OCI-LY1 (cell line): ENCODE results near the gene PLCB4.

Experiments
- EZH2 ChIP-seq: fragments of 200-600 bp; sonication (generic), shearing (Covaris generic); IDR thresholded peaks from 2 replicates; pipeline ENCODE4 v1.8.0; 2017; ENCODE audit warnings: borderline replicate concordance, mixed run types, mild to moderate bottlenecking, antibody characterized with exemption, low read length, moderate library complexity, mixed read lengths
- TF ChIP-seq, protein P1 (sequence below): fragments of 200-600 bp; sonication (generic), shearing (Covaris generic); IDR thresholded peaks from 2 replicates; pipeline ENCODE4 v1.5.1; 2017; ENCODE audit warnings: mild to moderate bottlenecking, antibody characterized with exemption, low read length, moderate library complexity, mixed read lengths

DNA sequence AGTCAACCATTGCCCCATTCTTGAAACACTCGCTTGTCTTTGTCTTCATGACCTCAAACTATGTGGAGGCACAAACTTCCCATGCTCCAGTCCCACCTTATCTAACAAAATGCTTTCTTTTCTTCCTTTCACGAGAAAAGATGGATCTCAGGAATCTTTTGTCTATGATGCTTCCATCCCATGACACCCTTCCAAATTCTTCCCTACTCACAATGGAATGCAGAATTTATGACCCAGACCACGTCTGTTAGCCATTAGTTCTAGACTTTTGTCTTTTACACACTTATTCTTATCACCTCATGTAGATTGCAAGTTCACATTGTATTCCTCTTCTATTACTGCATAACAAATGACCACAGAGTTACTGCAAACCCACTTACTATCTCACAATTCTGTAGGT, 421.3 kb downstream of the PLCB4 start:
- TF ChIP-seq, protein P1, sequence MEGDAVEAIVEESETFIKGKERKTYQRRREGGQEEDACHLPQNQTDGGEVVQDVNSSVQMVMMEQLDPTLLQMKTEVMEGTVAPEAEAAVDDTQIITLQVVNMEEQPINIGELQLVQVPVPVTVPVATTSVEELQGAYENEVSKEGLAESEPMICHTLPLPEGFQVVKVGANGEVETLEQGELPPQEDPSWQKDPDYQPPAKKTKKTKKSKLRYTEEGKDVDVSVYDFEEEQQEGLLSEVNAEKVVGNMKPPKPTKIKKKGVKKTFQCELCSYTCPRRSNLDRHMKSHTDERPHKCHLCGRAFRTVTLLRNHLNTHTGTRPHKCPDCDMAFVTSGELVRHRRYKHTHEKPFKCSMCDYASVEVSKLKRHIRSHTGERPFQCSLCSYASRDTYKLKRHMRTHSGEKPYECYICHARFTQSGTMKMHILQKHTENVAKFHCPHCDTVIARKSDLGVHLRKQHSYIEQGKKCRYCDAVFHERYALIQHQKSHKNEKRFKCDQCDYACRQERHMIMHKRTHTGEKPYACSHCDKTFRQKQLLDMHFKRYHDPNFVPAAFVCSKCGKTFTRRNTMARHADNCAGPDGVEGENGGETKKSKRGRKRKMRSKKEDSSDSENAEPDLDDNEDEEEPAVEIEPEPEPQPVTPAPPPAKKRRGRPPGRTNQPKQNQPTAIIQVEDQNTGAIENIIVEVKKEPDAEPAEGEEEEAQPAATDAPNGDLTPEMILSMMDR, result no peak
- no peak for TF ChIP-seq EZH2
